Caki2 (cell line): ENCODE measurements around the gene NPIPB9. TPM values are rescaled to one million over a fixed set of nuclear protein-coding genes. Genes with fewer than 3 reads are reported as not detected.
"Not testable (repeated sequence)": the region's sequence is repeated elsewhere in the genome, so short reads cannot be mapped to it uniquely, and the experiment has no call there.

Source experiments
- DNase-seq: peaks from one replicate; pipeline ENCODE4 v3.0.0-alpha.2; 2015; ENCODE audit warnings: low read depth
- in situ Hi-C: cut with HindIII; loops from 2 replicates; pipeline ENCODE4 v1.10.0; 2016; ENCODE audit warnings: low sequenced_read_pairs, low pct_unique_long_range_greater_than_20kb, mixed read lengths
- total RNA-seq: library from RNA; depleted of rRNA; stranded (reverse); fragments of >200 nt; shearing (Covaris generic); gene quantifications from 2 replicates; pipeline ENCODE4 v1.2.3, GENCODE V29; 2014; ENCODE audit warnings: low replicate concordance; rRNA removed

The NPIPB9 gene
- total RNA-seq, 1 experiment from 2014 or later: 1.0 TPM

GRCh38 chr16:28820016-28820415 lies 68.4 kb downstream of the NPIPB9 start:
- in situ Hi-C loops: no loop called here
- peak; percentile 44 for DNase-seq

GRCh38 chr16:28820546-28820945 lies 69.0 kb downstream of the NPIPB9 start:
- in situ Hi-C loops, DNase-seq: not testable (repeated sequence)

- in situ Hi-C loops: no loop called here
- no peak for DNase-seq
Measured at GRCh38 chr16:28821874-28822519, 70.4 kb downstream of the NPIPB9 start.

Other genes starting within 250 kb of the NPIPB9 start
- not detected in 2 replicates for gene IL27, start 245.0 kb upstream of the NPIPB9 start, total RNA-seq
- gene NUPR1, start 212.8 kb upstream of the NPIPB9 start, total RNA-seq: 5.8 and 9.4 TPM in 2 replicates
- gene SGF29, start 197.9 kb upstream of the NPIPB9 start, total RNA-seq: 7.1 and 17.2 TPM in 2 replicates
- not detected in 2 replicates for gene SULT1A2, start 154.7 kb upstream of the NPIPB9 start, total RNA-seq
- 232 and 257 TPM in 2 replicates for gene SULT1A1, start 141.7 kb upstream of the NPIPB9 start, total RNA-seq
- gene NPIPB8, start 113.7 kb upstream of the NPIPB9 start, total RNA-seq: not detected in 2 replicates
- 220 and 259 TPM in 2 replicates for gene EIF3C, start 40.3 kb upstream of the NPIPB9 start, total RNA-seq
- gene ATXN2L, start 71.2 kb downstream of the NPIPB9 start, total RNA-seq: 16.6 and 20.2 TPM in 2 replicates
- 149 and 151 TPM in 2 replicates for gene TUFM, start 94.6 kb downstream of the NPIPB9 start, total RNA-seq
- gene SH2B1, start 112.1 kb downstream of the NPIPB9 start, total RNA-seq: 18.0 and 28.4 TPM in 2 replicates
- 0.12 and 0.71 TPM in 2 replicates for gene ATP2A1, start 126.7 kb downstream of the NPIPB9 start, total RNA-seq
- gene RABEP2, start 173.5 kb downstream of the NPIPB9 start, total RNA-seq: 24.0 and 55.3 TPM in 2 replicates
- gene CD19, start 180.2 kb downstream of the NPIPB9 start, total RNA-seq: 0.37 and 4.2 TPM in 2 replicates
- gene NFATC2IP, start 199.2 kb downstream of the NPIPB9 start, total RNA-seq: 22.2 and 45.4 TPM in 2 replicates
- gene SPNS1, start 223.0 kb downstream of the NPIPB9 start, total RNA-seq: 93.8 and 95.1 TPM in 2 replicates
- gene LAT, start 233.3 kb downstream of the NPIPB9 start, total RNA-seq: 48.8 and 51.3 TPM in 2 replicates